ENCODE results near the gene AFF1.

The AFF1 gene

GRCh38 chr4:87121341-87122065 lies 186.7 kb downstream of the AFF1 start:
- H4K20me1 ChIP-seq (ENCODE audit: low read depth, low read length): no peaks in the 10 kb centered on the region
- no peaks in the 10 kb centered on the region for H3K79me2 ChIP-seq (ENCODE audit: insufficient read depth, low read length)
- H3K27ac ChIP-seq (ENCODE audit: low read depth, low read length): no peak overlapping the region
- H3K4me2 ChIP-seq (ENCODE audit: low read depth, low read length, poor library complexity, severe bottlenecking): no peak overlapping the region
- no peaks in the 10 kb centered on the region for H3F3A ChIP-seq (ENCODE audit: insufficient read depth)
- no peak overlapping the region for H3K9ac ChIP-seq (ENCODE audit: low read length)
- no peaks in the 10 kb centered on the region for H3K9me2 ChIP-seq (replicated peaks; ENCODE audit: insufficient read depth, low read length)
- no peak overlapping the region for H3K4me3 ChIP-seq (ENCODE audit: insufficient read depth, low read length, poor library complexity, severe bottlenecking)
- H2AFZ ChIP-seq (ENCODE audit: low read depth, low read length, severe bottlenecking): no peak overlapping the region
- no peaks in the 10 kb centered on the region for H3K27me3 ChIP-seq (ENCODE audit: low read length)
- no peaks in the 10 kb centered on the region for H3K9me3 ChIP-seq (ENCODE audit: insufficient read depth, low read length)
- no peaks in the 10 kb centered on the region for H3K36me3 ChIP-seq (ENCODE audit: low read length)
- TF ChIP-seq CTCF (IDR thresholded peaks at IDR 0.05; ENCODE audit: insufficient read depth, low read length, poor library complexity, severe bottlenecking) (no peak), EZH2phosphoT487 (conservative IDR thresholded peaks at IDR 0.05; ENCODE audit: low read length) (no peak)

- no peak overlapping the region for H2AFZ ChIP-seq (ENCODE audit: low read depth, low read length, severe bottlenecking)
- H4K20me1 ChIP-seq (ENCODE audit: low read depth, low read length): no peaks in the 10 kb centered on the region
- TF ChIP-seq EZH2phosphoT487 (conservative IDR thresholded peaks at IDR 0.05; ENCODE audit: low read length) (no peak), CTCF (IDR thresholded peaks at IDR 0.05; ENCODE audit: insufficient read depth, low read length, poor library complexity, severe bottlenecking) (no peak)
- H3K27me3 ChIP-seq (ENCODE audit: low read length): no peaks in the 10 kb centered on the region
- no peaks in the 10 kb centered on the region for H3K9me3 ChIP-seq (ENCODE audit: insufficient read depth, low read length)
- H3K9ac ChIP-seq (ENCODE audit: low read length): no peak overlapping the region
- H3K9me2 ChIP-seq (replicated peaks; ENCODE audit: insufficient read depth, low read length): no peaks in the 10 kb centered on the region
- H3K4me2 ChIP-seq (ENCODE audit: low read depth, low read length, poor library complexity, severe bottlenecking): no peak overlapping the region
- H3K27ac ChIP-seq (ENCODE audit: low read depth, low read length): no peak overlapping the region
- H3K4me3 ChIP-seq (ENCODE audit: insufficient read depth, low read length, poor library complexity, severe bottlenecking): no peak overlapping the region
- H3K79me2 ChIP-seq (ENCODE audit: insufficient read depth, low read length): no peaks in the 10 kb centered on the region
- no peaks in the 10 kb centered on the region for H3F3A ChIP-seq (ENCODE audit: insufficient read depth)
- H3K36me3 ChIP-seq (ENCODE audit: low read length): no peaks in the 10 kb centered on the region
These were observed 187.4 kb downstream of the AFF1 start for GRCh38 chr4:87122252-87122651.

- Histone ChIP-seq H3K36me3 (ENCODE audit: low read length) (no peaks in the 10 kb centered on the region), H4K20me1 (ENCODE audit: low read depth, low read length) (no peaks in the 10 kb centered on the region), H2AFZ (ENCODE audit: low read depth, low read length, severe bottlenecking) (no peak overlapping the region), H3K27ac (ENCODE audit: low read depth, low read length) (no peak overlapping the region), H3K9me3 (ENCODE audit: insufficient read depth, low read length) (no peaks in the 10 kb centered on the region), H3K27me3 (ENCODE audit: low read length) (no peaks in the 10 kb centered on the region), H3K4me3 (ENCODE audit: insufficient read depth, low read length, poor library complexity, severe bottlenecking) (no peak overlapping the region), H3K9me2 (replicated peaks; ENCODE audit: insufficient read depth, low read length) (no peaks in the 10 kb centered on the region), H3K79me2 (ENCODE audit: insufficient read depth, low read length) (no peaks in the 10 kb centered on the region), H3K4me2 (ENCODE audit: low read depth, low read length, poor library complexity, severe bottlenecking) (no peak overlapping the region), H3F3A (ENCODE audit: insufficient read depth) (no peaks in the 10 kb centered on the region), H3K9ac (ENCODE audit: low read length) (no peak overlapping the region)
- no peak for TF ChIP-seq EZH2phosphoT487 (conservative IDR thresholded peaks at IDR 0.05; ENCODE audit: low read length)
- TF ChIP-seq CTCF (IDR thresholded peaks at IDR 0.05; ENCODE audit: insufficient read depth, low read length, poor library complexity, severe bottlenecking): no peak
These were observed 191.2 kb downstream of the AFF1 start for GRCh38 chr4:87126056-87126455.
